ENCODE measurements around the gene SPTBN1. TPM values are rescaled to one million over a fixed set of nuclear protein-coding genes. Genes with fewer than 3 reads are reported as not detected.

Gene SPTBN1
- total and polyA plus RNA-seq, 2 experiments from 2014 or later: 122 to 341 TPM

GRCh38 chr2:54529935-54530334, 73.8 kb downstream of the SPTBN1 start:
- peaks cover 81% of the 10 kb centered on the region for H3K79me2 ChIP-seq

DNA sequence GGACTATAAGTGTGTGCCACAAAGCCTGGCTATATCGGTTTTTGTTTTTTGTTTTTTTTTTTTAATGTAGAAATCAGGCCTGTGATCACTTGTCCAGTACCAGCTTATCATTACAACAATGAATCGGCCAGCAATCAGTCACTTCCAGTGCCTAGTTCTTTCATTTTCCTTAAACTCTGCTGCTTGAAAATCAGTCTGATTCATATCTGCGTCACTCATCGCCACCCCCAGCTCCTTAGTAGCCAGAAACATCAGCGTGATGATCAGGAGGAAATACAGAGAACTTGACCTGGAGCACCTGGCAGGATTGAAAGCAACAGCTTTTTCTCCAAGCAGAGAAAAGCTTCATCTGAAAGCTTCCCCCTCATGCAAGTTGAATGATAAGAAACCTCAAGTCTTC, 75.4 kb downstream of the SPTBN1 start:
- no peak for DNase-seq (ENCODE audit: low spot score)
- no peaks in the 10 kb centered on the region for H3K27me3 ChIP-seq
- no peak overlapping the region for H2AFZ ChIP-seq
- H3K9me3 ChIP-seq (ENCODE audit: low read depth): no peaks in the 10 kb centered on the region
- H3K4me3 ChIP-seq: no peak overlapping the region
- no peaks in the 10 kb centered on the region for H4K20me1 ChIP-seq (ENCODE audit: insufficient read depth, poor library complexity, severe bottlenecking)
- no peak for TF ChIP-seq EZH2 (IDR thresholded peaks at IDR 0.05; ENCODE audit: borderline replicate concordance)
- H3K9me2 ChIP-seq (replicated peaks; ENCODE audit: insufficient read depth): no peaks in the 10 kb centered on the region
- 72% methylated on average over 5 of the region's 5 CpGs for WGBS (ENCODE audit: low lambda C conversion rate, missing lambda C conversion rate)
- H3K4me2 ChIP-seq: no peak overlapping the region
- H3K27ac ChIP-seq: peak overlapping the region; percentile 94
- no peaks in the 10 kb centered on the region for H3K36me3 ChIP-seq (replicated peaks; ENCODE audit: insufficient read depth, low read depth)
- H3K79me2 ChIP-seq: peaks cover 74% of the 10 kb centered on the region
- peaks cover 24% of the 10 kb centered on the region for H3K4me1 ChIP-seq (ENCODE audit: insufficient read depth)

More at GRCh38 chr2:54529935-54530334, 73.8 kb downstream of the SPTBN1 start:
- Histone ChIP-seq H2AFZ (no peak overlapping the region), H3K36me3 (replicated peaks; ENCODE audit: insufficient read depth, low read depth) (no peaks in the 10 kb centered on the region), H3K27me3 (no peaks in the 10 kb centered on the region), H3K4me1 (ENCODE audit: insufficient read depth) (peaks cover 24% of the 10 kb centered on the region), H3K4me2 (no peak overlapping the region), H3K9me2 (replicated peaks; ENCODE audit: insufficient read depth) (no peaks in the 10 kb centered on the region), H3K9me3 (ENCODE audit: low read depth) (no peaks in the 10 kb centered on the region), H4K20me1 (ENCODE audit: insufficient read depth, poor library complexity, severe bottlenecking) (no peaks in the 10 kb centered on the region), H3K4me3 (no peak overlapping the region), H3K27ac (peak overlapping the region; percentile 67)
- WGBS (ENCODE audit: low lambda C conversion rate, missing lambda C conversion rate): 87% methylated on average over 2 of the region's 2 CpGs
- TF ChIP-seq, protein P1, sequence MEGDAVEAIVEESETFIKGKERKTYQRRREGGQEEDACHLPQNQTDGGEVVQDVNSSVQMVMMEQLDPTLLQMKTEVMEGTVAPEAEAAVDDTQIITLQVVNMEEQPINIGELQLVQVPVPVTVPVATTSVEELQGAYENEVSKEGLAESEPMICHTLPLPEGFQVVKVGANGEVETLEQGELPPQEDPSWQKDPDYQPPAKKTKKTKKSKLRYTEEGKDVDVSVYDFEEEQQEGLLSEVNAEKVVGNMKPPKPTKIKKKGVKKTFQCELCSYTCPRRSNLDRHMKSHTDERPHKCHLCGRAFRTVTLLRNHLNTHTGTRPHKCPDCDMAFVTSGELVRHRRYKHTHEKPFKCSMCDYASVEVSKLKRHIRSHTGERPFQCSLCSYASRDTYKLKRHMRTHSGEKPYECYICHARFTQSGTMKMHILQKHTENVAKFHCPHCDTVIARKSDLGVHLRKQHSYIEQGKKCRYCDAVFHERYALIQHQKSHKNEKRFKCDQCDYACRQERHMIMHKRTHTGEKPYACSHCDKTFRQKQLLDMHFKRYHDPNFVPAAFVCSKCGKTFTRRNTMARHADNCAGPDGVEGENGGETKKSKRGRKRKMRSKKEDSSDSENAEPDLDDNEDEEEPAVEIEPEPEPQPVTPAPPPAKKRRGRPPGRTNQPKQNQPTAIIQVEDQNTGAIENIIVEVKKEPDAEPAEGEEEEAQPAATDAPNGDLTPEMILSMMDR (IDR thresholded peaks at IDR 0.05; ENCODE audit: poor library complexity): no peak
- no peak for TF ChIP-seq EZH2phosphoT487 (IDR thresholded peaks at IDR 0.05; ENCODE audit: low read depth, severe bottlenecking, unreplicated experiment)
- TF ChIP-seq EZH2 (IDR thresholded peaks at IDR 0.05; ENCODE audit: borderline replicate concordance): no peak
- no peak for DNase-seq (ENCODE audit: low spot score)

GRCh38 chr2:54534221-54534620, 78.1 kb downstream of the SPTBN1 start:
- Histone ChIP-seq H3K4me2 (no peak overlapping the region), H3K79me2 (peaks cover 66% of the 10 kb centered on the region)

GRCh38 chr2:54534625-54535024, 78.5 kb downstream of the SPTBN1 start:
- H3K79me2 ChIP-seq: peaks cover 68% of the 10 kb centered on the region

More at GRCh38 chr2:54534221-54534620, 78.1 kb downstream of the SPTBN1 start:
- peak overlapping the region; percentile 94 for H3K27ac ChIP-seq
- no peak for DNase-seq (ENCODE audit: low spot score)
- 89% methylated on average over 1 of the region's 1 CpG for WGBS (ENCODE audit: low lambda C conversion rate, missing lambda C conversion rate)
- no peaks in the 10 kb centered on the region for H3K36me3 ChIP-seq (replicated peaks; ENCODE audit: insufficient read depth, low read depth)
- H3K4me1 ChIP-seq (ENCODE audit: insufficient read depth): peaks cover 24% of the 10 kb centered on the region
- no peaks in the 10 kb centered on the region for H3K9me3 ChIP-seq (ENCODE audit: low read depth)
- H3K9me2 ChIP-seq (replicated peaks; ENCODE audit: insufficient read depth): no peaks in the 10 kb centered on the region
- no peaks in the 10 kb centered on the region for H4K20me1 ChIP-seq (ENCODE audit: insufficient read depth, poor library complexity, severe bottlenecking)
- no peak for TF ChIP-seq EZH2phosphoT487 (IDR thresholded peaks at IDR 0.05; ENCODE audit: low read depth, severe bottlenecking, unreplicated experiment)
- TF ChIP-seq EZH2 (IDR thresholded peaks at IDR 0.05; ENCODE audit: borderline replicate concordance): no peak
- TF ChIP-seq, protein P1 (IDR thresholded peaks at IDR 0.05; ENCODE audit: poor library complexity): no peak
- H3K27me3 ChIP-seq: no peaks in the 10 kb centered on the region
- no peak overlapping the region for H2AFZ ChIP-seq
- no peak overlapping the region for H3K4me3 ChIP-seq

More at GRCh38 chr2:54534625-54535024, 78.5 kb downstream of the SPTBN1 start:
- no peaks in the 10 kb centered on the region for H3K36me3 ChIP-seq (replicated peaks; ENCODE audit: insufficient read depth, low read depth)
- no peaks in the 10 kb centered on the region for H3K9me2 ChIP-seq (replicated peaks; ENCODE audit: insufficient read depth)
- no peaks in the 10 kb centered on the region for H3K9me3 ChIP-seq (ENCODE audit: low read depth)
- peaks cover 24% of the 10 kb centered on the region for H3K4me1 ChIP-seq (ENCODE audit: insufficient read depth)
- peak overlapping the region; percentile 94 for H3K27ac ChIP-seq
- no peak overlapping the region for H3K4me2 ChIP-seq
- TF ChIP-seq EZH2 (IDR thresholded peaks at IDR 0.05; ENCODE audit: borderline replicate concordance): no peak
- no peak for TF ChIP-seq EZH2phosphoT487 (IDR thresholded peaks at IDR 0.05; ENCODE audit: low read depth, severe bottlenecking, unreplicated experiment)
- TF ChIP-seq, protein P1 (IDR thresholded peaks at IDR 0.05; ENCODE audit: poor library complexity): no peak
- H3K27me3 ChIP-seq: no peaks in the 10 kb centered on the region
- no peak for DNase-seq (ENCODE audit: low spot score)
- 78% methylated on average over 2 of the region's 2 CpGs for WGBS (ENCODE audit: low lambda C conversion rate, missing lambda C conversion rate)
- no peak overlapping the region for H2AFZ ChIP-seq
- H4K20me1 ChIP-seq (ENCODE audit: insufficient read depth, poor library complexity, severe bottlenecking): no peaks in the 10 kb centered on the region
- H3K4me3 ChIP-seq: no peak overlapping the region
